Tibial nerve (tissue), 4 donors: ENCODE data around the gene ASTN2.

Experiments
- CTCF ChIP-seq, 5 experiments: fragments of 200-600 bp in 3 of 5; fragments of 450-650 bp in 2 of 5; sonication (generic) in 3 of 5; IDR thresholded peaks; one replicate each; pipeline ENCODE4 v1.5.1; 2016 to 2019; ENCODE audit warnings: antibody characterized with exemption in 5 of 5, mild to moderate bottlenecking in 3 of 5, moderate library complexity in 2 of 5
- EP300 ChIP-seq, 2 donors: sonication (generic); formaldehyde crosslinking; IDR thresholded peaks; one replicate each; pipeline ENCODE4 v1.6.1; 2017; ENCODE audit warnings: antibody characterized with exemption in 2 of 2, mild to moderate bottlenecking in 1 of 2
- POLR2A ChIP-seq, 2 donors: fragments of 450-650 bp; IDR thresholded peaks; one replicate each; pipeline ENCODE4 v1.6.1; 2017; ENCODE audit warnings: antibody characterized with exemption in 2 of 2, mild to moderate bottlenecking in 2 of 2, moderate library complexity in 2 of 2

- TF ChIP-seq POLR2A (IDR thresholded peaks at IDR 0.05), result no peak
- TF ChIP-seq CTCF (IDR thresholded peaks at IDR 0.05), result no peak
- no peak for TF ChIP-seq EP300 (IDR thresholded peaks at IDR 0.05)
Observed at GRCh38 chr9:117170567-117170966, 244.3 kb downstream of the ASTN2 start.
